Effector CD4-positive, alpha-beta T cell (primary cell): ENCODE measurements around the gene SORCS3.

ENCODE experiments used
- DNase-seq: peaks from one replicate; pipeline ENCODE4 v3.0.0-alpha.2; 2020

SORCS3 gene

GRCh38 chr10:105279101-105279500 is 638.0 kb downstream of the SORCS3 start:
- no peak for DNase-seq

- DNase-seq = no peak
These were observed 639.8 kb downstream of the SORCS3 start for GRCh38 chr10:105280895-105281294.

GRCh38 chr10:105284476-105285215 is 643.6 kb downstream of the SORCS3 start:
- no peak for DNase-seq

- DNase-seq = no peak
These were observed 646.9 kb downstream of the SORCS3 start for GRCh38 chr10:105288026-105288425.

- no peak for DNase-seq
These were observed 647.5 kb downstream of the SORCS3 start for GRCh38 chr10:105288613-105289012.

GRCh38 chr10:105291571-105291970 is 650.5 kb downstream of the SORCS3 start:
- no peak for DNase-seq

- no peak for DNase-seq
These were observed 651.1 kb downstream of the SORCS3 start for GRCh38 chr10:105292236-105292635.
